ENCODE results near the gene DDX31.

The DDX31 gene

GRCh38 chr9:132615774-132616173 lies 54.0 kb downstream of the DDX31 start:
- CTCF ChIA-PET = interaction anchor here (1.0 to 2.0 kb wide), 3 partner anchors 9 to 15 kb away, joined by 3 to 4 read pairs (median 3); no protein-coding TSS in a partner anchor
- POLR2A ChIA-PET = no interaction called here

GRCh38 chr9:132614324-132614723 lies 55.5 kb downstream of the DDX31 start:
- ChIA-PET POLR2A (no interaction called here), CTCF (interaction anchor here (2.0 kb wide), 1 partner anchor 14 kb away, joined by 4 read pairs; no protein-coding TSS in a partner anchor)
- no peak for DNase-seq (ENCODE audit: extremely low spot score)
- TF ChIP-seq CTCF (IDR thresholded peaks at IDR 0.05; ENCODE audit: control extremely low read depth, extremely low read depth, low read depth, missing control alignments) = no peak

More at GRCh38 chr9:132615774-132616173, 54.0 kb downstream of the DDX31 start:
- DNase-seq (ENCODE audit: extremely low spot score) = no peak
- no peak for TF ChIP-seq CTCF (IDR thresholded peaks at IDR 0.05; ENCODE audit: control extremely low read depth, extremely low read depth, low read depth, missing control alignments)

GRCh38 chr9:132610661-132611060 lies 59.1 kb downstream of the DDX31 start:
- DNase-seq (ENCODE audit: extremely low spot score) = no peak
- ChIA-PET POLR2A (no interaction called here), CTCF (no interaction called here)
- no peak for TF ChIP-seq CTCF (IDR thresholded peaks at IDR 0.05; ENCODE audit: control extremely low read depth, extremely low read depth, low read depth, missing control alignments)

GRCh38 chr9:132609829-132610228 lies 60.0 kb downstream of the DDX31 start:
- TF ChIP-seq CTCF (IDR thresholded peaks at IDR 0.05; ENCODE audit: control extremely low read depth, extremely low read depth, low read depth, missing control alignments) = no peak
- ChIA-PET POLR2A (no interaction called here), CTCF (no interaction called here)
- no peak for DNase-seq (ENCODE audit: extremely low spot score)

- DNase-seq (ENCODE audit: extremely low spot score) = no peak
- TF ChIP-seq CTCF (IDR thresholded peaks at IDR 0.05; ENCODE audit: control extremely low read depth, extremely low read depth, low read depth, missing control alignments) = no peak
- POLR2A ChIA-PET = no interaction called here
- CTCF ChIA-PET = no interaction called here
Measured at GRCh38 chr9:132609184-132609583, 60.6 kb downstream of the DDX31 start.

GRCh38 chr9:132606066-132606465 lies 63.7 kb downstream of the DDX31 start:
- POLR2A ChIA-PET = no interaction called here
- CTCF ChIA-PET = interaction anchor here (1.6 kb wide), 1 partner anchor 10 kb away, joined by 3 read pairs; no protein-coding TSS in a partner anchor
- TF ChIP-seq CTCF (IDR thresholded peaks at IDR 0.05; ENCODE audit: control extremely low read depth, extremely low read depth, low read depth, missing control alignments) = no peak
- no peak for DNase-seq (ENCODE audit: extremely low spot score)

- ChIA-PET POLR2A (no interaction called here), CTCF (no interaction called here)
- no peak for TF ChIP-seq CTCF (IDR thresholded peaks at IDR 0.05; ENCODE audit: control extremely low read depth, extremely low read depth, low read depth, missing control alignments)
- no peak for DNase-seq (ENCODE audit: extremely low spot score)
Measured at GRCh38 chr9:132605387-132605786, 64.4 kb downstream of the DDX31 start.

Data from GM10248 (cell line).